ENCODE data around the gene GPI. TPM values are rescaled to one million over a fixed set of nuclear protein-coding genes. Genes with fewer than 3 reads are reported as not detected.

GPI gene
- total RNA-seq, 1 experiment from 2014 or later, result 893 TPM

DNA sequence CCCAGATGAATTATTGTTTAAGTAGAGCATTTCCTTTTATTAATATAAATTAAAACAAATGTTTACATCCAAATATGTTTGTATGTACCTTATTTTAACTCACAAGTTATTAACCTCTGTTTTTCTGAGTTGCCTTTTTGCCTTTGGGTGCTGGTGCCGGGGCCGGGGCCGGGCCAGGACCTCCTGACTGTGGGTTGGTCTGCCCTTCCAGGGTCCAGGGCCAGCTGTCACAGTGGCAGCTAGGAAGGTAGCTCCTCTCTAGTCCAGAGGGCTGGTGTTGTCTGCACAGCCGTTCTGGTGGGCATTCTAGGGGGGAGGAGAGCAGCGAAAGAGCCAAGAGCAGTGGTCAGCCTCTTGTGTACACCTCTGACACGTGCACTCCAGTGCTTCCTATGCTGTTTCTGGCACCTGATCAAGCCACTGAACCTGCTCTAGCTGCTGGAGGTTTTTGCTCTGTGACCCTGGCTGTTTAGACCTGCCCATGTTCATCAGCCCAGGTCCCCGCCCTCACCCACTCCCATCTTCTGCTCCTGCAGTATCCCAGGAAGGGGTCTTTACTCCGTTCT is 61.2 kb downstream of the GPI start:
- no peak for DNase-seq (ENCODE audit: low read depth)
- in situ Hi-C loops (cut with HindIII; ENCODE audit: low pct_unique_long_range_greater_than_20kb, low sequenced_read_pairs), result no loop called here

DNA sequence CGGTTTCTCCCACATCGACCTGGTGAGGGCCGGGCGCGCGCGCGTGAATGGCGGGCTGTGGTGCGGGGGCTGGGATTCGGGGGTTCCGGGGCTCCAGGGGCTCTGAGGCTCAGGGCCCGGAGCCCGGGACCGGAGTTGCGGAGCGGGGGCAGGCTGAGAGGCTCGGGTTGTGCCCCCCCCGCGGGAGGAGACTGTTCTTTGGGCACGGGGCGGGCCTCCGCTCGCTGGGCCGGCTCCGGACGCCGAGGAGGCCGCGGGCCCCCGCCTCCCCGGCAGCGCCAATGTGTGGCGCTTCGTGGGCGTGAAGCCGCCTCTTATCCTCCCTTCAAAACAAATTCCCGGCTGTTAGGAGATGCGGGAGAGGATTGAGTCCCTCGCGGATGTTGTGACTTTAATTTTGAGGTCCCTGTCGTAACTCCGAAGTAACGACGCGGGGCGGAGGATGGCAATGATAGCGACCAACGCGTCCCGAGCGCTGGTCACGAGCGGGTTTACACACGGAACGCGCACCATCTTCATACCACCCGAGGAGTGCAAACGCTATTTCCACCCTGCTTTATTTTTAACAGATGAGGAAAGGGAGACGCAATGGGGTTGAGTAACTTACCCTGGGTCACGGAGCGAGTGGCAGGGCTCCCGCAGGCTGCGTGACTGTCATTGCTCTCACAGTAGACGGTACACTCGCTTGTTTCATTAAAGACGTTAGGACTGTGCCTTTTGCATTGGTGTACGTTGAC is 63.7 kb downstream of the GPI start:
- peak; percentile 44 for DNase-seq (ENCODE audit: low read depth)
- in situ Hi-C loops (cut with HindIII; ENCODE audit: low pct_unique_long_range_greater_than_20kb, low sequenced_read_pairs), result no loop called here

DNA sequence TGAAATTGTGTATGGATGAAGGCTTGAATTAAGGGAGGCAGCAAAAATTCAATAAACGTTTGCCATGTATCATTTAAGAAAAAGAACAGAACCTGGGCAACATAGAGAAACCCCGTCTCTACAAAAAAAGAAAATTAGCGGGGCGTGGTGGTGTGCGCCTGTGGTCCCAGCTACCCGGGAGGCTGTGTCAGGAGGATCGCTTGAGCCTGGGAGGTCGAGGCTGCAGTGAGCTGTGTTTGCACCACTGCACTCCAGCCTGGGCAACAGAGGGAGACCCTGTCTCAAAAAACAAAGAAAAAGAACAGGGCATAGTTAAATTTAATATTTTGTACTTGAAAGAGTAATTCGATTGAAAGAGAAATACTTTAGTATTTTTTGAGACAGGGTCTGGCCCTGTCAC is 64.6 kb downstream of the GPI start:
- in situ Hi-C loops (cut with HindIII; ENCODE audit: low pct_unique_long_range_greater_than_20kb, low sequenced_read_pairs), result no loop called here
- DNase-seq (ENCODE audit: low read depth), result no peak

DNA sequence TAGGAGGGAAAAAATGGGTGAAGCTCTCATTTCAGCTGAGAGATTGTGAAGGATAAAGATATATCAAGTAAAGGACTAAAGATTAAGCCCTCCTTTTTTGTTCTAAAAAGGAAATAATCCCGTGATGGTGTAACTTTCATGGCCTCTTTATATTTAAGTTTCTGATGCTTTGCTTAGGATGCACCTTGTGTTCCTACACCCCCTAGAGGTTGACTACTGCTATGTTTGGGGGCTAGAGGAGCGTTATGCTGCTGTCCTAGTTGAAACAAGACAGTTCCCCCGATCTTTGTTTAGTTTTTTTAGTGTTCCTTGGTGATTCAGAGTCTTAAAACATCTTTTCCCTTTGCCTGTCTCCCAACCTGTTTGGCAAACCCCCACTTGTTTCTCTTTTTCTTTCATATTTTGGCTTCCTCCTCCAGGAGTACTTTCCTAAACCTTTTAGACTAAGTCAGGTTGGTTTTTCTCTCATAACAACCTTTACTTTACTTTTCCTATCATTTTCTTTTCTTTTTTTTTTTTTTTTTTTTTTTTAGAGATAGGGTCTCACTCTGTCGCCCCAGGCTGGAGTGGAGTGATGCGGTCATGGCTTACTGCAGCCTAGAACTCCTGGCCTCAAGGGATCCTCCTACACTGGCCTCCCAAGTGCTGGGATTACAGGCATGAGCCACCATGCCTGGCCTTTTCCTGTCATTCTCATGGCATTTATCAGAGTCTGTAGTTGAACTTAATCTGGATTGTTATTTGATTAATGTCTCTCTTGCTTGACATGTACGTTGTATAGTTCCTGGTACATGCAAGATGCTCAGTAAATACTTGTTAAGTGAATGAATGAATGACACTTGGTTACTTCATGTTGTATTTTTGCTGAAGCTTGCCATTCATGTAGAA is 66.0 kb downstream of the GPI start:
- in situ Hi-C loops (cut with HindIII; ENCODE audit: low pct_unique_long_range_greater_than_20kb, low sequenced_read_pairs), result no loop called here
- peak; percentile 37 for DNase-seq (ENCODE audit: low read depth)

DNA sequence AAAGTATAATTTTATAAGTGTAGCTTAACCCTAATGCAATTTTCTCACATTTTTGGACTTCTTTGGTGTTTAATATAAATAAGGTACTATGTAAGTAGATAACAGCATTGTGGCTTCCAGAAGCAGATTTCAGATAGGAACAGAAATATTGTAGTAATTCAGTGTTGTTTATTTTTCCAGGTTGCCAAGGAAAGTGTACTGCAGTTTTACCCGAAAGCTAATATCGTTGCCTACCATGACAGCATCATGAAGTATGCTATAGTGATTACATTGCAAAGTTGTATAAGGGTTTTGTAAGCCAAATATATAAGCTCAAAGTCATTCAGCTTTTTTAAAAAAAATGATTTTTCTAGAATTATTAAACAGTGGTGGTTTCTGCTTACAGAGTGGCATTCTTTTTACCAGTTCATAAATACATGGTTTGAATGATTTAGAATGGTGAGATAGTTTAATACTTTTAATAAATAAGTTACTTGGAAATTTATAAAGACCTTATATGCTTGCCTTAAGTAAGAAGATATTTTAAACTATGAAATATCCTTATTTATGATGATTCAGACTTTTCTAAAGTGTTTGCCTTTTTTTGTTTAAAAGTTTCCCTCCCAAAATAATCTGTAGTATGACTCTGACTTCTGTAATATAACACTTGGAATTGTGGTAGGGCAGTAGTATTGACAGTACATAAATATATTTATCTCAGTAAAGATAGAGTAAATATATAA is 66.8 kb downstream of the GPI start:
- in situ Hi-C loops (cut with HindIII; ENCODE audit: low pct_unique_long_range_greater_than_20kb, low sequenced_read_pairs), result no loop called here

DNA sequence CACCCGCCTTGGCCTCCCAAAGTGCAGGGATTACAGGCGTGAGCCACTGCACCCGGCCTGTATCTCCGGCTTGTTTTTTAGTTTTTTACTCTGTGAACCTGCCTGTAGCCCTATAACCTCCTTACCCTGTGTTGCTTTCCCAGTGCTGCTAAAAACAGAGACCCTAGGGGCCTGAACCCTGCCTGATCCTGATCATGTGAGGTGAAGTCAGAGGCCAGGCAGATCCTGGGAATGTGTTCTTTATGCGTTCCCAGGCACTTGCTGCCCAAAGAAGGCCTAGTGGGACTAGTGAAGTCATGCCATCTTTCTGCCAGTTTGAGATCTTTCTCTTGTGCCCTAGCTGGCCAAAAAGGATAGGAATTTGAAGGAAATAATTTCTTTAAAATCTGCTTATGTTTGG is 67.8 kb downstream of the GPI start:
- in situ Hi-C loops (cut with HindIII; ENCODE audit: low pct_unique_long_range_greater_than_20kb, low sequenced_read_pairs), result no loop called here
- DNase-seq (ENCODE audit: low read depth), result no peak

More for the DNA sequence above, 66.8 kb downstream of the GPI start:
- DNase-seq (ENCODE audit: low read depth), result no peak

DNA sequence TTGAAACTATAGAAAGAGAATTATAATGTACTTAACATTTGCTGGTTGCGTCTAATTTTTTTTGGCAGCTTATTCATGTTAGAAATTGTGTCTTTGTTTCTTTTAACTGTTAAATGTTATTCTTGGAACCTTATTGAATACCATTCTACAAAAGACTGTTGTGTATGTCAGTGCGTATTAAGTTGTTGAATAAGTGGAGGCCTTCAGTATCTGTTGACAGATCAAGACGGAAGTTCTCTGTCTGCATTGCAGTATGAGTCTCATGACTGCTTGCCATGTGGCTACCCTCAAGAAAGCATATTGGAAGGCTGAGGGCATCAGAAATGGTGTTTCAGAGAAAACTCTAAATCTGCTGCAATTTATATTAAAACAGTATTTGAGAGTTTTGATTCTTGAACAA is 71.7 kb downstream of the GPI start:
- no peak for DNase-seq (ENCODE audit: low read depth)
- in situ Hi-C loops (cut with HindIII; ENCODE audit: low pct_unique_long_range_greater_than_20kb, low sequenced_read_pairs), result no loop called here

DNA sequence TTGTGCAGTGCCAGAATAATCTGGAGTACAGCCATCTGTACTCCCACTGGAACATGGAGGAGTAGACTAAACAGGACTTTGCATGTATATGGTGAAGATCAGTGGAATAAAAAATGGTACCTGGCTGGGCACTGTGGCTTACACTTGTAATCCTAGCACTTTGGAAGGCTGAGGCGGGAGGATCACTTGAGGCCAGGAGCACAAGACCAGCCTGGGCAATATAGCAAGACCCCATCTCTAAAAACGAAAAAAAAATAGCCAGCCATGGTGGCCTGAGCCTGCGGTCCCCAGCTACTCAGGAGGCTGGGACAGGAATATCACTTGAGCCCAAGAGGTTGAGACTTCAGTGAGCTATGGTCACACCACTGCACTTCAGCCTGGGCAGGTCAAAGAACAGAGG is 83.2 kb downstream of the GPI start:
- DNase-seq (ENCODE audit: low read depth), result no peak
- in situ Hi-C loops (cut with HindIII; ENCODE audit: low pct_unique_long_range_greater_than_20kb, low sequenced_read_pairs), result loop anchor here (10.0 kb wide), 1 partner anchor 83 kb away; the partner anchor contains the start of gene GPI

Other genes starting within 250 kb of the GPI start
- 64.3 and 127 TPM in 2 replicates for gene LSM14A, start 192.7 kb upstream of the GPI start, total RNA-seq (2014; rRNA removed; shearing (Covaris generic); ENCODE audit: low replicate concordance)
- 4.8 and 7.4 TPM in 2 replicates for gene GARRE1, start 110.6 kb upstream of the GPI start, total RNA-seq (2014; rRNA removed; shearing (Covaris generic); ENCODE audit: low replicate concordance)
- 24.6 and 25.9 TPM in 2 replicates for gene PDCD2L, start 39.2 kb downstream of the GPI start, total RNA-seq (2014; rRNA removed; shearing (Covaris generic); ENCODE audit: low replicate concordance)
- gene UBA2, start 63.2 kb downstream of the GPI start, total RNA-seq (2014; rRNA removed; shearing (Covaris generic); ENCODE audit: low replicate concordance), result 243 and 255 TPM in 2 replicates
- gene WTIP, start 116.6 kb downstream of the GPI start, total RNA-seq (2014; rRNA removed; shearing (Covaris generic); ENCODE audit: low replicate concordance), result 48.4 and 70.2 TPM in 2 replicates